HL-60/S4 treated with phorbol 12-myristate 13-acetate at 8.2 ng/mL for 4 days and 3 days (cell line): ENCODE results near the gene HINT2.

Experiments
- in situ Hi-C: fragments of 300-500 bp; cut with MboI; formaldehyde crosslinking; loops from 2 replicates; pipeline ENCODE4 v1.15.0; 2022; ENCODE audit warnings: low sequenced_read_pairs

Gene HINT2

GRCh38 chr9:35812025-35812602 lies 2.7 kb downstream of the HINT2 start, which contains the start of gene SPAG8:
Gene SPAG8, minus strand, starts transcription at chr9:35812262. Its CDS starts 115 bp downstream, at chr9:35812147.
- in situ Hi-C loops, result no loop called here

GRCh38 chr9:35811381-35812024 lies 3.3 kb downstream of the HINT2 start:
- in situ Hi-C loops, result no loop called here

GRCh38 chr9:35810122-35810521 lies 4.7 kb downstream of the HINT2 start:
- in situ Hi-C loops, result no loop called here

- in situ Hi-C loops, result no loop called here
Measured at GRCh38 chr9:35808433-35808832, 6.4 kb downstream of the HINT2 start.

GRCh38 chr9:35806101-35806500 lies 8.7 kb downstream of the HINT2 start:
- in situ Hi-C loops, result no loop called here

- in situ Hi-C loops, result no loop called here
Measured at GRCh38 chr9:35801328-35802128, 13.3 kb downstream of the HINT2 start.

GRCh38 chr9:35800530-35800929 lies 14.3 kb downstream of the HINT2 start:
- in situ Hi-C loops, result no loop called here

GRCh38 chr9:35798658-35799374 lies 16.0 kb downstream of the HINT2 start:
- in situ Hi-C loops, result loop anchor here (25.0 kb wide), 1 partner anchor 88 kb away; no protein-coding TSS in a partner anchor

GRCh38 chr9:35797311-35798109 lies 17.3 kb downstream of the HINT2 start:
- in situ Hi-C loops, result loop anchor here (25.0 kb wide), 1 partner anchor 90 kb away; no protein-coding TSS in a partner anchor

GRCh38 chr9:35795695-35796094 lies 19.1 kb downstream of the HINT2 start:
- in situ Hi-C loops, result loop anchor here (25.0 kb wide), 1 partner anchor 92 kb away; no protein-coding TSS in a partner anchor

- in situ Hi-C loops, result loop anchor here (25.0 kb wide), 1 partner anchor 94 kb away; no protein-coding TSS in a partner anchor
Measured at GRCh38 chr9:35793461-35793860, 21.4 kb downstream of the HINT2 start.

- in situ Hi-C loops, result loop anchor here (25.0 kb wide), 1 partner anchor 94 kb away; no protein-coding TSS in a partner anchor
Measured at GRCh38 chr9:35792826-35793225, 22.0 kb downstream of the HINT2 start.

GRCh38 chr9:35792024-35792813 lies 22.6 kb downstream of the HINT2 start:
- in situ Hi-C loops, result loop anchor here (25.0 kb wide), 1 partner anchor 95 kb away; no protein-coding TSS in a partner anchor

GRCh38 chr9:35791297-35791921 lies 23.4 kb downstream of the HINT2 start, which contains the start of gene NPR2:
Gene NPR2, plus strand, starts transcription at chr9:35791591. Its CDS starts 818 bp downstream, at chr9:35792409.
- in situ Hi-C loops, result loop anchor here (25.0 kb wide), 1 partner anchor 96 kb away; no protein-coding TSS in a partner anchor

GRCh38 chr9:35790385-35791296 lies 24.2 kb downstream of the HINT2 start:
- in situ Hi-C loops, result loop anchor here (25.0 kb wide), 1 partner anchor 97 kb away; no protein-coding TSS in a partner anchor

- in situ Hi-C loops, result loop anchor here (25.0 kb wide), 1 partner anchor 97 kb away; no protein-coding TSS in a partner anchor
Measured at GRCh38 chr9:35790025-35790384, 24.8 kb downstream of the HINT2 start.

- in situ Hi-C loops, result loop anchor here (10.0 to 25.0 kb wide), 2 partner anchors 65 to 98 kb away; no protein-coding TSS in a partner anchor
Measured at GRCh38 chr9:35789541-35789940, 25.3 kb downstream of the HINT2 start.
